HG02852 (cell line): ENCODE measurements around the gene RGS16.
A peak's percentile ranks its signal among the peaks of the same experiment; 100 is the strongest.
"Not testable (repeated sequence)": the region's sequence is repeated elsewhere in the genome, so short reads cannot be mapped to it uniquely, and the experiment has no call there.

ENCODE experiments used
- ATAC-seq: cut with Tn5 transposase; IDR thresholded peaks from one replicate; pipeline ENCODE4 v1.9.1; 2021; ENCODE audit warnings: mild to moderate bottlenecking, moderate library complexity; ENCODE audit not compliant: unreplicated experiment

RGS16 gene

GRCh38 chr1:182604175-182605164 lies at the start of gene RGS16:
Gene RGS16, minus strand, starts transcription at chr1:182604389. Its CDS starts 130 bp downstream, at chr1:182604259.
- peak; percentile 85 for ATAC-seq

DNA sequence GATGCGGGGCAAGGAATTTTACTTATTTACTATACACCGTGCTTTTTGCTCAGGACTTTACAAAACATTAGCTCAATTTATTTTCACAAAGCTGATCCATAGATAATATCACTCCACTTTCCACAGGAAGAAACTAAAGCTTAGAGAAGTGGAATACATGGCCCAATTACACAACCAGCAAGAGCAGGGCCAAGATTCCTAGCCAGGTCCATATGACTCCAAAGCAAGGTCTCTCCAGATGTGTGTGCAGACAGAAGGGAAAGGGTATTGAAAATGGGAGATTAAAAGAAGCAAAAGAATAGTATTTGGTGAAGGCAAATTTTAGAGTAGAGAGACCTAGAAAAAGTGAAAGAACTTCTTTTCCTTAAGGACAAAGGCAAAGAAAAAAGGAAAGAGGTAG lies 49.8 kb upstream of the RGS16 start:
- no peak for ATAC-seq

DNA sequence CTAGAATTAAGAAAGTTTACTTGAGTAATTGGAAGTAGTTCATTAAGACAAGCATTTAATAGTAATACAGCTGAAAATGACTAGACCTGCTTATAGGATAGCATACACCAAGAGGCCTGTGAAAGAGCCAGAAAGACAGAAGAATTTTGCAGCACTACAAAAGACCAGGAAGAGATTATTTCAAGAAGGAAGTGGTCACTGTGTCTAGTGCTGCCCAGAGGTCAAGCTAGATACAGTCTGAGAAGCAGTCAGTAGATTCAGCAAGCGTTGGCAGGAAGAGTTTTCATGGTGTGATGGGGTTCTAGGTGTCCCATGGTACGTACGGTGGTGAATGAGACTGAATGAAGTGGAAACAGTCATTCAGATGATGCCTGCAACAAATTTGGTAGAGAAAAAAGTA lies 48.7 kb upstream of the RGS16 start:
- no peak for ATAC-seq

GRCh38 chr1:182651339-182651724 lies 47.1 kb upstream of the RGS16 start:
- no peak for ATAC-seq

GRCh38 chr1:182650678-182651338 lies 46.6 kb upstream of the RGS16 start:
- no peak for ATAC-seq

- ATAC-seq: peak; percentile 45
These were observed 44.9 kb upstream of the RGS16 start for GRCh38 chr1:182649041-182649440.

DNA sequence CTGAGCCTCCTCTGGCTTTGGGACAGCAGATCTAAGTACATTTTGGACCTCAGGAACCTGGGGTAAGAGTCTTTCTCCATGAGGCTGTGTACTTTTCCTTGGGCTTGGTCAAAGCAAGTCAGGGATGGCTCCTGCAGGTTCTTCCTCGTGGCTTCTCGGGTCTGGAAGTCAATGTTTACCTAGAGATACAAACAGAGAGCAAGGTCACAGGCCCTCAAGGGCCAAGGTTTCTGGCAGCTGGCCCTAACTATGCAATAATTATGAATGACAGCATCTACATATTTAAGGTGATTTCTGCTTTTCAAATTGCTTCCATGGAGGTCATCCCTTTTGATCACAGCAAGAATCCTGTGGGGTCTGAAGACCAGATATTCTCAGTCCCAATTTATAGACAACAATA lies 42.5 kb upstream of the RGS16 start:
- no peak for ATAC-seq

GRCh38 chr1:182644886-182645285 lies 40.7 kb upstream of the RGS16 start:
- ATAC-seq: no peak

GRCh38 chr1:182643699-182644098 lies 39.5 kb upstream of the RGS16 start:
- no peak for ATAC-seq

DNA sequence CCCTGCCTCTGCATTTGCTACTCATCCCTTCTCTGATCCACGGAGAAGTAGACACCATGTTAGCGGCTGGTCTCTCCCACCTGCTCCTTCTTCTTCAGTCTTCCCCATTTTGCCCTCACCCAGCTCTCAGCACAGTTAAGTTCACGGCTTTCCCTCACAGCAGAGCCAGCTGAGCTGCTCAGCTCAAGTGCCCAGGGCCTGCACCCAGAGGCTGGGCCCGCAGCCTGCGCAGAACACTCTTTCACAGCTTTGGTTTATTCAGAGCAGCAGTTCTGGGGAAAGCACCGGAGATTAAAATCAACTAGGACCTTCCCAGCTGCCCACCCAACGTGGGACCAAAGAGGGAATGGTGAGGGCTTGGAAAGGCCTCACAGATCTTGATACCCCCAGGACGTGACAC lies 38.3 kb upstream of the RGS16 start:
- no peak for ATAC-seq

- ATAC-seq: no peak
These were observed 37.4 kb upstream of the RGS16 start for GRCh38 chr1:182641561-182641960.

GRCh38 chr1:182639330-182639729 lies 35.1 kb upstream of the RGS16 start:
- no peak for ATAC-seq

DNA sequence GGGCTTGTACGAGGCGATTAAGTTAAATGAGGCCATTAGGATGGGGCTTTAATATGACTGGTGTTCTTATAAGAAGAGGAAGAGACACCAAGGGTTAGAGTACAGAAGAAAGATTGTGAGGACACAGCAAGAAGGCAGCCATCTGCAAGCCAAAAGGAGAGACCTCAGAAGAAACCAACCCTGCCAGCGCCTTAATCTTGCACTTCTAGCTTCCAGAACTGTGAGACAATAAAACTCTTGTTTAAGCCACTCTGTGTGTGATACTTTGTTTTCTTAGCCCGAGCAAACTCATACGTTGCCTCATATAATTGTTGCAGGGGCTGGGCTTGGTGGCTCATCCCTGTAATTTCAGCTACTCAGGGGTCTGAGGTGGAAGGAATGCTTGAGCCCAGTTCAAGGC lies 33.6 kb upstream of the RGS16 start:
- ATAC-seq: no peak

DNA sequence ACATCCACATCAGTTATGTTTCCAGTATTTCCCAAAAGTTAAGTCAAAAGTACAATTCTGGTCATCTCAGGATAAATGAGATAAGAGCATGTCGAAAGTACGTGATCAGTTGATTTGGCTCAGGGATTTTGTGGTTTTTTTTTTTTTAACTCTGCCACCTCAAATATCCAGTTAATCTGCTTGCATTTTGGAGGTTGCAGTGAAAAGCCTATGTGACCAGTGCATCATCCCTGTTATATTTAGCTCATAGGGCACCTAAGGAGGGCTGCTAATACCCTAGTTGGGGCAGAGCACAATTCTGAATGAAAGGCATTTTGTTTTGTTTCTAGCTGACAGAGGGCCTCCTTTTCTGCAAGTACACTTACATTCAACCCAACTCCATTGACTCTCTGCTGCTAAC lies 31.7 kb upstream of the RGS16 start:
- no peak for ATAC-seq

GRCh38 chr1:182634306-182635072 lies 30.3 kb upstream of the RGS16 start:
- no peak for ATAC-seq

GRCh38 chr1:182633657-182634281 lies 29.6 kb upstream of the RGS16 start:
- ATAC-seq: no peak

GRCh38 chr1:182633031-182633430 lies 28.8 kb upstream of the RGS16 start:
- no peak for ATAC-seq

DNA sequence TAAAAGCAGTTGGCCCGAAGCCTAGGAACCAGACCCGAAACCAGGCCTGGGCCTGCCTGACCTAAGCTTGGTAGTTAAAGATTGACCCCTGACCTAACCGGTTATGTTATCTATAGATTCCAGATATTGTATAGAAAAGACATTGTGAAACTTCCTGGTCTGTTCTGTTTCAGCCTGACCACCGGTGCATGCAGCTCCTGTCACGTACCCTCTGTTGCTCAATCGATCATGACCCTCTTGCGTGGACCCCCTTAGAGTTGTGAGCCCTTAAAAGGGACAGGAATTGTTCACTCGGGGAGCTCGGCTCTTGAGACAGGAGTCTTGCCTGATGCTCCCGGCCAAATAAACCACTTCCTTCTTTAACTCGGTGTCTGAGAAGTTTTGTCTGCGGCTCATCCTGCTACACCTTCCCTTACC lies 28.3 kb upstream of the RGS16 start:
- not testable (repeated sequence) for ATAC-seq

- no peak for ATAC-seq
These were observed 27.8 kb upstream of the RGS16 start for GRCh38 chr1:182631954-182632353.

DNA sequence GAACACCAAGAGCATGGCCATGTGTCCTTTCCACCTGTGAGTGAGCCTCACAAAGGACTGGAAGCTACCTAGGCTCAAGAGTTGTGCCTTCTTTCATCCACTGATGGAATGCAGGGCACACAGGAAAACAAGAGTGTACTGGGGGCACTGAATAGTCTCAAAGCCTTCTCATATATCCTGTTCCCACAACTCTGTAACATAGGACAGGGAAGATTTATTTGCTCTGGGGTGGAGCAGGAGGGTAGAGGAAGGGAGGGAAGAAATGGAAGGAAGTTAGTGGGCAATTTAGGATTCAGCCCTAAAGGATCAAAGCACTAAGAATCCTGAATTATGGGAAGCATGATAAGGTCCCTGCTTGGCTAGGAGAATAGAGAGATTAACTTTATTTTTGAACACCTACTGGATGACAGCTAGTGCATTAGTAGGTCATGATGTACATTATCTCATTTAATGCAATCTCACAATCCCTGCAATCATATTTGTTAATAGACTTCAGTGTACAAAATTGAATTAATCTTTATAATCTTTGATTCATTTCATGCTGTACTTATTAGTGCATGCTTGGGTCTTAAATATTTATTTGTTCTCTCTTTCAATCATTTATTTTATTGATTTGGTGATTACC lies 27.0 kb upstream of the RGS16 start:
- ATAC-seq: no peak
